Regular cardiac myocyte (primary cell): ENCODE measurements around the gene DIPK1B. TPM values are rescaled to one million over a fixed set of nuclear protein-coding genes. Genes with fewer than 3 reads are reported as not detected.

ENCODE experiments used
- total RNA-seq: library from RNA; depleted of rRNA; stranded (reverse); fragments of >200 nt; gene quantifications from 2 replicates; pipeline ENCODE4 v1.2.3, GENCODE V29; 2014

Gene DIPK1B
- total RNA-seq = 8.1 and 12.1 TPM in 2 replicates

DNA sequence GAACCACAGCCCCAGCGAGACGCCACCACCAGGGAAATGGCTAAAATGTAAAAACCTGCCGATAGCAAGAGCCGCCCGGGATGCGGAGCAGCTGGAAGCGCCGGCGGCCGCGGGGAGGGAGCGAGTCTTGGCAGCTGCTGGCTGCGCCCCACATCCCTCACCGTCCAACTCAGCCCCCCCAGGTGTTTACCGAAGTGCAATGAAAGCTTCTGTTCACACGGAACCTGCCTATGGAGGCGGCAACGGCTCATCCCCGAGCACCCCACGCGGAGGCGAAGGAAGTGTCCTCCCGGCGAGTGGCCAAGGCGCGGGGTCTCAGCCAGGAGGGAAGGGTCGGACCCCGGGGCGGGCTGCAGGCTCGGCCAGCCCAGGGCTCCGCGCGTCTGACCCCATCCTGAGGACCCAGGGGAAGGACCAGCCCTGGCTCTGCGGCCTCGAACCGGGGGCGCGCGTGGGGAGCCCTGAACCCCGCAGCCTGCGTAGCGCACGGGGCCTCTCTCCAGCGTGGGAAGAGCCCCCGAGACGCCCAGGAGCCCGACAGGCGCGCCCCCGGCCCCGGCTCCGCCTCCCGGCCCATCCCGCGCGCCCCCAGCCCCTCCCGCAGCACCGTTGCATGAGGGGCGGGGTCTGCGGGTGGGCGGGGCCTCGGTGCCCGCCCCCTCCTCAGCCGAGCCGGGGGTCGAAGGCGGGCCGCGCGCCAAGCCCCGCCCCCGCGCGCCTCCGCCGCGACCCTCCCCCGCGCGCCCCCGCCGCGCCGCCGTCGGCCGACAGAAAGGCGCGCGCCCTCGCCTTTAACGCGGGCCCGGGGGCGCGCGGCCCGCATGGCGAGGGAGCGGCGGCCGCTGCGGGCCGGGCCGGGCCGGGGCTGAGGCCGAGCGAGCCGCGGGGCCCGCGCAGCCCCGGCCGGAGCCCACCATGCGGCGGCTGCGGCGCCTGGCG lies at the start of gene DIPK1B:
DIPK1B (plus strand) TSS at position 822 of the 939 bp plus-strand sequence; CDS start at position 916, 94 bp downstream.

DNA sequence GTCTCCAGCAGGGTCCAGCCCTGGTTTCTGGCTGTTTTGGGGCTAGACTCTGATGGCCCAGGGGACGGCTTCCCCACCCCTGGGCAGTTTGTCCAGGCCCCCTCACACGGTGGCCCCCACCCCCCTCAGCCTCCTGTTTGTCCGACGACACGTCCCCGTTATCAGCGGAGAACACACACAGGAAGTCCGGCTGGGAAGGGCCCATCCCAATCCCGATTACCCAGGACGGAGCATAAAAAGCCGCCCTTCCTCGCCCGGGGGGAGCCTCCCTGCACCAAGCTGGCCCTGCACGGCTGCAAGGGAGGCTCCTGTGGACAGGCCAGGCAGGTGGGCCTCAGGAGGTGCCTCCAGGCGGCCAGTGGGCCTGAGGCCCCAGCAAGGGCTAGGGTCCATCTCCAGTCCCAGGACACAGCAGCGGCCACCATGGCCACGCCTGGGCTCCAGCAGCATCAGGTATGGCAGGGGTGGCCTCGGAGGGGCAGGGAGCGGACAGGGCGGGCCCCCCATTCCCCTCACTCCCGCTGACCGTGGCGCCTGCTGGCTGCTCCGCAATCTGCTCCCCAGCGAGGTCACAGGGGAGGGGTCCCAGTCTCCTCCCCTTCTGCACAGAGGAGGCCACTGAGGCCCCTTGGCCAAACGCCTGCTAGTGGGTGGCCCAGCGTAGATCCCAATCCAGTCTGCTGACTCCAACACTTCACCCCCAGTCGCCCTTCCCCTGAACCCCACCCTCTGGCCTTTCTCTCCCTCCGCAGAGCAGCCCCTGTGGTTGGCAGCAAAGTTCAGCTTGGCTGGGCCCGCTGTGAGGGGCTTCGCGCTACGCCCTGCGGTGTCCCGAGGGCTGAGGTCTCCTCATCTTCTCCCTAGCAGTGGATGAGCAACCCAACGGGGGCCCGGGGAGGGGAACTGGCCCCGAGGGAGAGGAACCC lies 49.5 kb upstream of the DIPK1B start, which contains the start of gene EGFL7:
EGFL7 (plus strand) TSS at position 261 of the 926 bp plus-strand sequence. CDS start 5,367 bp downstream, outside the sequence.

DNA sequence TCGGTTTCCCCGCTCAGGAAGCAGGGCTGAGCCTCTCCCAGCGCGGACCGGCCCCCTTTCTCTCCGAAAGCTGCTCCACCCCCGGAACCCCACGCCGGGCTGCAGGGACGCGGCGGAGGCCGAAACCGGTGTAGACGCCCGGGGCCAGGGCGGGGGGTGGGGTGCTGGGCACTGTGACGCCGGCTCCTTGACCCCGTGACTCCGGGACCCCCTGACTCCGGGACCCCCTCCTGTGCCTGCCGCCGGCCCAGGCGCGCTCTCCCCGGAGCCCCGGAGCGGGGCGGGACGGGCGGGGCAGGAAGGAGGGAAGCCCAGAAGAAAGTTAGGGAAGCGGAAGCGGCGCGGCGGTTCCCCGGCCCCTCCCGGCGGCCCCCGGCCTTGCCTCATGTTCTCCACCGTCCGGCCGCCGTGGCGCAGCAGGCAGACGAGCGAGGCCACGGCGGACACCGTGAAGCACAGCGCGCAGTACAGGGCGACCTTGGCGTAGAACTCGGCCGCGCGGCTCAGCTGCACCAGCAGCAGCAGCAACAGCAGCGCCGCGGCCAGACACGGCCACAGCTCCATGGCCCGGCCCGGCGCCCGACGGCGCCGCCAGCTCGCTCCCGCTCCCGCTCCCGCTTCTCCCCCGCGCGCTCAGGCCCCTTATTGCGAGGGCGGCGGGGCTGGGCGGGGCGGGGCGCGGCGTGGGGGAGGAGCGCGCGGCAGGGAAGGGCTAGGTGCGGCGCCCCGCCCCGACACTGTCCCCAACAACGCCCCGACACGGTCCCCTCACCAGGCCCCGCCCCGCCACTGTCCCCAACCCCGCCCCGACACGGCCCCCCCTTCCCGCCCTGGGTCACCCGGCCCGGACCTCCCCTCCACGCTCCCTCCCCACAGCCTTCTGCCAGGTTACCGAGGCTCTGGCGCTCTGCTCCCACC lies 25.3 kb upstream of the DIPK1B start, which contains the start of gene AGPAT2:
AGPAT2 (minus strand) TSS at position 664 of the 918 bp plus-strand sequence; CDS start at position 564, 100 bp downstream.

DNA sequence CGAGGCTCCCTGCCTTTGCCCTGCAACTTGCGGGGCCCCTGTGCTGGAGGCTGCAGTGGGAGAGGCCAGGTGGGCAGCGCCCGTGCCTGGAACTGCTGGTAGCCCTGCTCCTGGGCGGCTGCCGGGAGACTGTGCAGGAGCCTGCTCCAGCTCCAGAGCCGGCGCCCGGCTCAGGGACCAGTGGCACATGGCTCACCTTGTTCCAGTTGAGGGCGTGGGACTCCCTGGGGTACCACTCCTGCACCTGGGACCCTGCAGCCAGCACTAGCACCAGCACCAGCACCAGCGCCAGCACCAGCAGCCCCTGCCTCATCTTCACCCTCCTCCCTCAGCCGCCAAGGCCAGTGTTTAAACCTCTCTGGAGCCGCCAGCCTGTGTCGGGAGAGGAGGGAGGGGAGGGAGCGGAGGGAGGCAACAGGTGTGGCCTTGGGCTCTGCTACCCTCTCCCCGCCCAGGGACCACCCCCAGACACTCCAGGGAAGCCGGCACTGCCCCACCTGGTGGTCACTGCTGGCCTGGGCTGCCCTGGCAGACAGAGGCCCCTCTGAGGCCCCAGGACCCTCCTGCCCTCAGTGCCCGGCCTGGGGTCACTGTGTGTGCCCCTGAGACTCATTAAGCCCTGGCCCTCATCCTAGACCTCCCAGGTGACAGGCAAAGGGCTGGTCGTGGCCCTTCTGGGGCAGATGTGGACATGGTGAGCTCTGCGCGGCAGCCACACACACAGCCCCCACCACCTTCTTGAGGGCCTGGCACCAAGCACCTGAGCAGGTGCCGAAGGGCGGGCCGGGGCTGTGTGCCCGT lies 30.4 kb downstream of the DIPK1B start, which contains the start of gene LCN10:
LCN10 (minus strand) TSS at position 350 of the 801 bp plus-strand sequence; CDS start at position 313, 37 bp downstream.

DNA sequence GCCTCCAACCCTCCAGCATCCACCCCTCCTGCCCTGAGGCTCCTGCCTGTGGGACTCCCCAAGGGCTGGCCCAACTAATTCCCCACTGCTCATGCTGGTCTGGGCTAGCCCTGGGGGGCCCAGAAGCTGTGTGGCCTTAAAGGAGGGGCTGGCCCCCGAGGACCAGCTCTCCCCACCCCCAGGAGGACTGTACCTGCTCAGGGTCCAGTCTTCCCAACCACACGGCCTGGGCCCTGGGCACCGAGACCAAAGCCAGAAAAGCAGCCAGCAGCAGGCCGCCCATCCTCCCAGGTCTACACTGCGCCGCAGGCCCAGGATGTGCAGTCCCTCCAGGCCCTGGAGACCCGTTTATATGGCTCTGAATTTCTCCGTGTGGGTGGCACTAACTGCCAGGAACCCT lies 35.8 kb downstream of the DIPK1B start, which contains the start of gene LCN6:
LCN6 (minus strand) TSS at position 325 of the 400 bp plus-strand sequence; CDS start at position 283, 42 bp downstream.

DNA sequence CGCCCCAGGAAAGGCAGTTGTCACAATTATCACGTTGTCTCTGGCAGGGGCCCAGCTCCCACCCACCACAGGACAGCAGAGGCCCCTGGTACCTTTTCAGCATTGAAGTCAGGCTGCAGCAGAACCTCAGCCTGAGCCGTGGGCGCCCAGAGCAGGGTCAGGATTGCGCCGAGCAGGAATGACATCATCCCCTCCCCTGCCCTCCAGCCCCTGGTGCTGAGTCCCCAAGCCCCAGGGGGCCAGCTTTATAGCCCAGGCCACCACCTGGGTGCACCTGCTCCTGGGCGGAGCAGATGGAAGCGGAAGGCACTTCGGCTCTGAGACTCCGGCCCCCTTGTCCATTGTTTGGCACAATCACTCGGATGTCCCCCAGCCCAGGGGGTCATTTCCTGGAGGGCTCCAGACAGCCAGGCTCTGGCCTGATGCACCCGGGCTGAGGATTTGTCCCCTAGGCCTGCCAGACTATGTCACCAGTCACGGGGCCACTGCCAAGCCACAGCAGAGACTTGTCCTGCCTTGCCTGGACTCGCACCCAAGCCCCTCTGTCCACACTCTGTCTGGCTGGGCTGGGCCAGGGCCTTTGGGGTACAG lies 52.0 kb downstream of the DIPK1B start, which contains the start of gene LCN15:
LCN15 (minus strand) TSS at position 218 of the 591 bp plus-strand sequence; CDS start at position 188, 30 bp downstream.

Other genes with a start within 250 kb of the DIPK1B start
- 17.8 and 22.8 TPM in 2 replicates for gene SEC16A, start 229.5 kb upstream of the DIPK1B start, total RNA-seq
- 12.1 and 24.5 TPM in 2 replicates for gene NOTCH1, start 166.5 kb upstream of the DIPK1B start, total RNA-seq
- 38.3 and 57.8 TPM in 2 replicates for gene EGFL7, start 49.7 kb upstream of the DIPK1B start, total RNA-seq
- gene AGPAT2, start 25.1 kb upstream of the DIPK1B start, total RNA-seq = 54.1 and 55.0 TPM in 2 replicates
- gene LCN10, start 30.4 kb downstream of the DIPK1B start, total RNA-seq = not detected in 2 replicates
- not detected in 2 replicates for gene LCN6, start 36.0 kb downstream of the DIPK1B start, total RNA-seq
- gene LCN8, start 45.7 kb downstream of the DIPK1B start, total RNA-seq = not detected in 2 replicates
- gene LCN15, start 51.9 kb downstream of the DIPK1B start, total RNA-seq = not detected in 2 replicates
- 84.2 and 95.0 TPM in 2 replicates for gene TMEM141, start 78.8 kb downstream of the DIPK1B start, total RNA-seq
- under 0.01 and 0.28 TPM in 2 replicates for gene CCDC183, start 83.8 kb downstream of the DIPK1B start, total RNA-seq
- 41.4 and 79.9 TPM in 2 replicates for gene RABL6, start 95.4 kb downstream of the DIPK1B start, total RNA-seq
- gene AJM1, start 129.9 kb downstream of the DIPK1B start, total RNA-seq = 1.5 and 6.8 TPM in 2 replicates
- 96.0 and 110 TPM in 2 replicates for gene PHPT1, start 136.8 kb downstream of the DIPK1B start, total RNA-seq
- 3.3 and 9.6 TPM in 2 replicates for gene MAMDC4, start 139.8 kb downstream of the DIPK1B start, total RNA-seq
- 297 and 393 TPM in 2 replicates for gene EDF1, start 153.7 kb downstream of the DIPK1B start, total RNA-seq
- gene TRAF2, start 173.9 kb downstream of the DIPK1B start, total RNA-seq = 9.0 and 28.9 TPM in 2 replicates
- 161 and 176 TPM in 2 replicates for gene FBXW5, start 232.2 kb downstream of the DIPK1B start, total RNA-seq
- 0.19 TPM in 1 of 2 replicates, not detected in the other for gene C8G, start 232.7 kb downstream of the DIPK1B start, total RNA-seq
- gene LCN12, start 239.7 kb downstream of the DIPK1B start, total RNA-seq = not detected in 2 replicates